K562 (cell line): ENCODE data around the gene TBL1XR1. TPM values are rescaled to one million over a fixed set of nuclear protein-coding genes. Genes with fewer than 3 reads are reported as not detected.

ENCODE experiments used
- ATAC-seq: fragments of 200-7000 bp; cut with Tn5 transposase; 3 replicates; pipeline ENCODE4 v1.9.1; 2020; ENCODE audit warnings: moderate library complexity
- BruUV-seq: library from RNA; stranded (reverse); fragments of 400-500 nt; replicated peaks from 2 replicates; lab custom pipeline; 2021; lab: Mats Ljungman, UMichigan
- CTCF ChIA-PET: fragments of 300-600 bp; formaldehyde crosslinking; extraction: SDS; loops from one replicate; lab custom pipeline; 2021; ENCODE audit warnings: low intra/inter-chr PET ratio; lab: Yijun Ruan, JAX
- POLR2A ChIA-PET: fragments of 300-600, 350-650 bp; sonication (Branson Sonifier 250); formaldehyde crosslinking; extraction: SDS; loops from one replicate; lab custom pipeline; 2021; ENCODE audit warnings: antibody characterized with exemption, inconsistent platforms; lab: Yijun Ruan, JAX
- DNase-seq, 4 experiments: peaks; one replicate each; pipeline versions ENCODE4 v3.0.0 to v3.0.0-alpha.2; 2011 to 2018; ENCODE audit warnings: low spot score in 3 of 4, mixed read lengths in 3 of 4; ENCODE audit errors: extremely low read depth in 1 of 4
- FAIRE-seq: peaks from 2 replicates; lab custom pipeline; 2011; peaks lifted over from hg19 to GRCh38; lab: Jason Lieb, UNC
- H2AFZ ChIP-seq: 2 replicates; pipeline ENCODE4 v1.6.0; 2011; ENCODE audit warnings: low read depth, low read length, control low read depth, inconsistent platforms
- H3K27ac ChIP-seq: fragments of 200-600 bp; 3 replicates; pipeline ENCODE4 v1.8.0; 2011; ENCODE audit warnings: low read depth, mild to moderate bottlenecking, control low read depth, inconsistent platforms, low read length, moderate library complexity, mixed read lengths; ENCODE audit errors: extremely low read depth
- H3K27me3 ChIP-seq, 2 experiments: fragments of 300-600 bp in 1 of 2; 2 replicates in 1 of 2; 3 replicates in 1 of 2; pipeline versions ENCODE4 v1.6.0 to v1.8.0; 2011; ENCODE audit warnings: inconsistent platforms in 2 of 2, low read length in 2 of 2, mild to moderate bottlenecking in 1 of 2, mixed read lengths in 1 of 2, moderate library complexity in 1 of 2; ENCODE audit not compliant: control insufficient read depth in 2 of 2, insufficient read depth in 2 of 2
- H3K36me3 ChIP-seq: fragments of 300-600 bp; 3 replicates; pipeline ENCODE4 v1.8.0; 2011; ENCODE audit warnings: mild to moderate bottlenecking, low read length, inconsistent platforms; ENCODE audit not compliant: control insufficient read depth, insufficient read depth
- H3K4me1 ChIP-seq, 2 experiments: fragments of 200-600 bp in 1 of 2; replicated peaks in 1 of 2; 2 replicates in 1 of 2; 3 replicates in 1 of 2; pipeline versions ENCODE4 v1.5.1 to v1.8.0; 2011; ENCODE audit warnings: inconsistent platforms in 2 of 2, low read length in 2 of 2, mild to moderate bottlenecking in 1 of 2, mixed read lengths in 1 of 2, moderate library complexity in 1 of 2; ENCODE audit not compliant: control insufficient read depth in 2 of 2, insufficient read depth in 2 of 2
- H3K4me2 ChIP-seq: 2 replicates; pipeline ENCODE4 v1.6.1; 2011; ENCODE audit warnings: low read length, control low read depth, inconsistent platforms, mixed read lengths; ENCODE audit not compliant: insufficient read depth
- H3K4me3 ChIP-seq: fragments of 200-600 bp; sonication (generic), shearing (Covaris generic); 2 replicates; pipeline ENCODE4 v1.5.1; 2016; ENCODE audit warnings: control low read depth, inconsistent platforms
- H3K79me2 ChIP-seq: fragments of 200-600 bp; 3 replicates; pipeline ENCODE4 v1.8.0; 2011; ENCODE audit warnings: low read length, inconsistent platforms; ENCODE audit not compliant: control insufficient read depth, insufficient read depth
- H3K9ac ChIP-seq, 2 experiments: 2 replicates each; pipeline versions ENCODE4 v1.6.0 to v1.6.1; 2011; ENCODE audit warnings: low read depth in 2 of 2, low read length in 2 of 2, control low read depth in 1 of 2, inconsistent platforms in 1 of 2, mild to moderate bottlenecking in 1 of 2, mixed read lengths in 1 of 2; ENCODE audit not compliant: insufficient read depth in 1 of 2
- H3K9me1 ChIP-seq: one replicate; pipeline ENCODE4 v1.6.0; 2011; ENCODE audit warnings: inconsistent platforms, mild to moderate bottlenecking, low read length, moderate library complexity; ENCODE audit not compliant: control insufficient read depth, insufficient read depth
- H3K9me3 ChIP-seq: replicated peaks from 2 replicates; pipeline ENCODE4 v1.5.1; 2011; ENCODE audit warnings: low read depth, low read length, inconsistent platforms; ENCODE audit not compliant: control insufficient read depth, insufficient read depth
- H4K20me1 ChIP-seq: replicated peaks from 2 replicates; pipeline ENCODE4 v1.6.1; 2011; ENCODE audit warnings: low read length, inconsistent platforms, mixed read lengths; ENCODE audit not compliant: control insufficient read depth, insufficient read depth
- BCOR ChIP-seq: fragments of 450-650 bp; IDR thresholded peaks from 2 replicates; pipeline ENCODE4 v1.6.1; 2016
- BRD9 ChIP-seq: fragments of 450-650 bp; IDR thresholded peaks from 2 replicates; pipeline ENCODE4 v1.6.1; 2018; ENCODE audit warnings: low read depth; ENCODE audit not compliant: partially characterized antibody
- CBX1 ChIP-seq: sonication (generic); IDR thresholded peaks from 2 replicates; pipeline ENCODE4 v1.6.1; 2016; ENCODE audit warnings: antibody characterized with exemption, low read depth, mild to moderate bottlenecking
- NR0B1 ChIP-seq: fragments of 450-650 bp; IDR thresholded peaks from one replicate; pipeline ENCODE4 v1.6.1; 2018; ENCODE audit warnings: mild to moderate bottlenecking, moderate library complexity; ENCODE audit not compliant: partially characterized antibody
- RBM25 ChIP-seq: fragments of 200-400 bp; formaldehyde crosslinking; IDR thresholded peaks from 2 replicates; pipeline ENCODE4 v1.6.1; 2018; ENCODE audit warnings: low read length, low read depth, moderate library complexity; ENCODE audit not compliant: severe bottlenecking
- XRCC3 ChIP-seq: fragments of 450-650 bp; IDR thresholded peaks from 2 replicates; pipeline ENCODE4 v1.6.1; 2017; ENCODE audit warnings: mild to moderate bottlenecking, moderate library complexity
- ZNF121 ChIP-seq: sonication (generic); formaldehyde crosslinking; conservative IDR thresholded peaks from 2 replicates; pipeline ENCODE4 v1.8.0; 2022; ENCODE audit warnings: missing genetic modification reagents
- ZNF707 ChIP-seq: fragments of 250-450 bp; sonication (Bioruptor Pico); conservative IDR thresholded peaks from 2 replicates; pipeline ENCODE4 v1.8.0; 2022; ENCODE audit warnings: inconsistent platforms, mild to moderate bottlenecking, moderate library complexity
- WGBS: fragments of 100-300 bp; shearing (Covaris generic); methylation state at CpG from one replicate; pipeline ENCODE4 v1.1.6; 2016; ENCODE audit warnings: low coverage, mixed read lengths; ENCODE audit not compliant: insufficient coverage; ENCODE audit errors: missing lambda C conversion rate; 5-methylcytosine and 5-hydroxymethylcytosine counted together
- in situ Hi-C: fragments of 300-500 bp; cut with MboI; formaldehyde crosslinking; loops from 4 replicates; pipeline ENCODE4 v1.15.0; 2018; ENCODE audit warnings: inconsistent platforms, mixed read lengths
- intact Hi-C: fragments of 100-400 bp; cut with micrococcal nuclease; formaldehyde crosslinking; loops from 2 replicates; pipeline ENCODE4 v1.14.2; 2022
- polyA plus RNA-seq, 8 experiments: library from polyadenylated mRNA; depleted of rRNA in 4 of 8; stranded (reverse) in 5 of 8; unstranded in 3 of 8; fragments of >200 nt; fragmentation: Nextera tagmentation in 2 of 8; fragmentation: Illumina TruSeq in 1 of 8; extraction: Ambion mirVana in 2 of 8; extraction: Trizol in 1 of 8; gene quantifications; 2 replicates each; pipeline versions ENCODE4 v1.2.1 to v1.2.3, GENCODE V29; 2011 to 2014; ENCODE audit warnings: inconsistent platforms in 1 of 8, missing spikeins in 1 of 8
- total RNA-seq, 7 experiments: library from RNA; depleted of rRNA in 6 of 7; stranded (reverse); fragments of >200 nt in 6 of 7; fragmentation: Illumina TruSeq in 2 of 7; extraction: Trizol in 2 of 7; gene quantifications; 2 replicates each; pipeline versions ENCODE4 v1.2.1 to v1.2.3, GENCODE V29; 2011 to 2021; ENCODE audit warnings: low replicate concordance in 1 of 7

Gene TBL1XR1
- total and polyA plus RNA-seq, 9 of the 15 experiments (the other 6 are each of a cell fraction or from before 2014, with no cell fraction given) = 19.6 to 171 (median 83.3) TPM

- H3K9me3 ChIP-seq = no peaks in the 10 kb centered on the region
- H3K9me1 ChIP-seq = no peaks in the 10 kb centered on the region
- H3K4me2 ChIP-seq = no peak overlapping the region
- H3K27ac ChIP-seq = peak overlapping the region; percentile 16; the same call in 1 of the 3 replicates
- ChIA-PET CTCF (no interaction called here), POLR2A (no interaction called here)
- H2AFZ ChIP-seq = peak overlapping the region; percentile 71
- H3K36me3 ChIP-seq = no peaks in the 10 kb centered on the region
- peaks cover 10% of the 10 kb centered on the region in 2 experiments; a peak in 3 of 5 replicates for H3K4me1 ChIP-seq
- no peaks in the 10 kb centered on the region for H3K79me2 ChIP-seq
- FAIRE-seq = no peak
- BruUV-seq = no TSS peak
- H3K4me3 ChIP-seq = no peak overlapping the region
- intact Hi-C loops = no loop called here
- H3K9ac ChIP-seq = no peak overlapping the region
- in situ Hi-C loops = no loop called here
- H4K20me1 ChIP-seq = no peaks in the 10 kb centered on the region
- WGBS = 77% methylated on average over 10 of the region's 11 CpGs
- TF ChIP-seq ZNF121 (CRISPR knock-in tag) = peak; percentile 84; the same call in 1 of the 2 replicates
- peak; percentile 47 for TF ChIP-seq RBM25
- TF ChIP-seq BCOR = peak; percentile 14; the same call in 1 of the 2 replicates
- no peak for TF ChIP-seq BRD9
- no peak for TF ChIP-seq XRCC3
- TF ChIP-seq ZNF707 = no peak
- no peak for TF ChIP-seq CBX1
- no peak for TF ChIP-seq NR0B1
- DNase-seq = no peak
- ATAC-seq = no peak
- no peaks in the 10 kb centered on the region for H3K27me3 ChIP-seq
Measured at GRCh38 chr3:177210744-177211502, 13.6 kb upstream of the TBL1XR1 start.
